Prostate gland (tissue), 2 donors: ENCODE data around the gene SCGN. TPM values are rescaled to one million over a fixed set of nuclear protein-coding genes. Genes with fewer than 3 reads are reported as not detected.

Experiments used
- DNase-seq: peaks from one replicate; pipeline ENCODE4 v3.0.0-alpha.2; 2019; ENCODE audit warnings: low spot score
- H3K27ac ChIP-seq, 2 donors: fragments of 200-600 bp; sonication (generic); 2 replicates each; pipeline ENCODE4 v1.5.1; 2017 to 2019
- H3K27me3 ChIP-seq: fragments of 200-600 bp; sonication (generic); replicated peaks from 2 replicates; pipeline ENCODE4 v1.5.1; 2019; ENCODE audit not compliant: insufficient read depth
- H3K36me3 ChIP-seq, 2 donors: fragments of 200-600 bp; sonication (generic); 1 replicate in 1 of 2; 2 replicates in 1 of 2; pipeline versions ENCODE4 v1.5.1 to v1.8.1; 2017 to 2019
- H3K4me1 ChIP-seq: fragments of 200-600 bp; sonication (generic); replicated peaks from 2 replicates; pipeline ENCODE4 v1.5.1; 2019
- H3K4me3 ChIP-seq, 2 donors: fragments of 200-600 bp; sonication (generic); 2 replicates each; pipeline ENCODE4 v1.5.1; 2017 to 2019
- H3K9me3 ChIP-seq: fragments of 200-600 bp; sonication (generic); 2 replicates; pipeline ENCODE4 v1.5.1; 2017
- POLR2A ChIP-seq: fragments of 450-650 bp; IDR thresholded peaks from one replicate; pipeline ENCODE4 v1.6.1; 2016; ENCODE audit warnings: antibody characterized with exemption, mild to moderate bottlenecking
- POLR2AphosphoS5 ChIP-seq: sonication (generic); formaldehyde crosslinking; IDR thresholded peaks from one replicate; pipeline ENCODE4 v1.6.1; 2017; ENCODE audit warnings: antibody characterized with exemption
- WGBS: methylation state at CpG from one replicate; pipeline ENCODE4 v1.1.5; 2018; 5-methylcytosine and 5-hydroxymethylcytosine counted together
- intact Hi-C: fragments of 100-400 bp; cut with DNase I; formaldehyde crosslinking; loops from one replicate; pipeline ENCODE4 v1.14.2; 2022
- total RNA-seq, 2 donors: library from RNA; depleted of rRNA; stranded (reverse); fragments of >200 nt; gene quantifications; one replicate each; pipeline ENCODE4 v1.1.0, GENCODE V29; 2016
- TF ChIP-seq, protein P1 (sequence below), 4 experiments: fragments of 200-600 bp in 2 of 4; fragments of 450-650 bp in 2 of 4; sonication (generic) in 2 of 4; IDR thresholded peaks; 1 replicate in 3 of 4; 2 replicates in 1 of 4; pipeline ENCODE4 v1.5.1; 2016 to 2019; ENCODE audit warnings: antibody characterized with exemption in 4 of 4, mild to moderate bottlenecking in 2 of 4, moderate library complexity in 2 of 4

SCGN gene
- total RNA-seq, 2 donors from 2014 or later = 2.6 TPM; not detected in 1

DNA sequence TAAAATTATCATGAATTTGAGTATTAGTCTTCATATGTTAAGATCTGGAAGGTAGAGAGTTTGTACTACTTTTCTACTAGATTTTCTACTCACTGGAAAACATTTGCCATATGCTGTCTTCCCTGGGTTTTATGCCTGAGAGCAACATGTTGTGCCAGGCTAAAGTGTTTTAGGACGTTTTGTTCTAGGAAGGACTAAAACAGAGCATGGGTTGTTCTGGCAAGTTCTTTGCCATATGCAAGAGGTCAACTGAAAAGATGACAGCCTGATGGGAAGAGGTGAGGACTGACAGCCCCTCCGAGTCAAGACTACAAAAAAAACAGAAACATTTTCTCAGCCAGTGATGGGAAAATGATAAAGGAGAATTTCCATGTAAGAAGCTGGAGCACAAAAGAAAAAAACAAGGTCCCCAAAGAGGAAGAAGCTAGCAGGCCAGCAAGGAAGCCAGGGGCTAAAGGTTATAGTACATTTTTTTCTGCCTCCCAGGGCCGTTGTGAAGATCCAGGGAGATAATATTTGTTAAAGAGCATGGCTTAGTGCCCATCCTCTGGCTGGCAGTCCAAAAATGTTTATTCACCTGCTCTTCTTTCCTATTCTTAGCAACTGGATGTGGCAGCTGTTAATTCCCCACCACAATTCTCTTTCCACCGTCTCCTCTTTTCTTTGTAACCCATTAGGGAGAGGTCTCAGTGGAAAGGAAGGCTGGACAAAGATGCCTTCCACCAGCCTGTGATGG lies 7.8 kb downstream of the SCGN start:
- DNase-seq = no peak
- WGBS = 9% methylated on average over 4 of the region's 4 CpGs

GRCh38 chr6:25660512-25660911 lies 8.5 kb downstream of the SCGN start:
- no peak overlapping the region for H3K27ac ChIP-seq
- TF ChIP-seq POLR2AphosphoS5 (no peak), POLR2A (no peak)
- TF ChIP-seq, protein P1, sequence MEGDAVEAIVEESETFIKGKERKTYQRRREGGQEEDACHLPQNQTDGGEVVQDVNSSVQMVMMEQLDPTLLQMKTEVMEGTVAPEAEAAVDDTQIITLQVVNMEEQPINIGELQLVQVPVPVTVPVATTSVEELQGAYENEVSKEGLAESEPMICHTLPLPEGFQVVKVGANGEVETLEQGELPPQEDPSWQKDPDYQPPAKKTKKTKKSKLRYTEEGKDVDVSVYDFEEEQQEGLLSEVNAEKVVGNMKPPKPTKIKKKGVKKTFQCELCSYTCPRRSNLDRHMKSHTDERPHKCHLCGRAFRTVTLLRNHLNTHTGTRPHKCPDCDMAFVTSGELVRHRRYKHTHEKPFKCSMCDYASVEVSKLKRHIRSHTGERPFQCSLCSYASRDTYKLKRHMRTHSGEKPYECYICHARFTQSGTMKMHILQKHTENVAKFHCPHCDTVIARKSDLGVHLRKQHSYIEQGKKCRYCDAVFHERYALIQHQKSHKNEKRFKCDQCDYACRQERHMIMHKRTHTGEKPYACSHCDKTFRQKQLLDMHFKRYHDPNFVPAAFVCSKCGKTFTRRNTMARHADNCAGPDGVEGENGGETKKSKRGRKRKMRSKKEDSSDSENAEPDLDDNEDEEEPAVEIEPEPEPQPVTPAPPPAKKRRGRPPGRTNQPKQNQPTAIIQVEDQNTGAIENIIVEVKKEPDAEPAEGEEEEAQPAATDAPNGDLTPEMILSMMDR (IDR thresholded peaks at IDR 0.05) = no peak
- intact Hi-C loops = no loop called here
- H3K9me3 ChIP-seq = no peaks in the 10 kb centered on the region
- no peaks in the 10 kb centered on the region for H3K36me3 ChIP-seq
- H3K27me3 ChIP-seq = no peaks in the 10 kb centered on the region
- no peaks in the 10 kb centered on the region for H3K4me1 ChIP-seq
- H3K4me3 ChIP-seq = no peak overlapping the region
- DNase-seq = no peak

More for the DNA sequence above, 7.8 kb downstream of the SCGN start:
- Histone ChIP-seq H3K4me3 (no peak overlapping the region), H3K27me3 (no peaks in the 10 kb centered on the region), H3K36me3 (no peaks in the 10 kb centered on the region), H3K4me1 (no peaks in the 10 kb centered on the region), H3K9me3 (no peaks in the 10 kb centered on the region), H3K27ac (no peak overlapping the region)
- intact Hi-C loops = no loop called here
- TF ChIP-seq, protein P1 (IDR thresholded peaks at IDR 0.05) = no peak
- TF ChIP-seq POLR2AphosphoS5 (no peak), POLR2A (no peak)

DNA sequence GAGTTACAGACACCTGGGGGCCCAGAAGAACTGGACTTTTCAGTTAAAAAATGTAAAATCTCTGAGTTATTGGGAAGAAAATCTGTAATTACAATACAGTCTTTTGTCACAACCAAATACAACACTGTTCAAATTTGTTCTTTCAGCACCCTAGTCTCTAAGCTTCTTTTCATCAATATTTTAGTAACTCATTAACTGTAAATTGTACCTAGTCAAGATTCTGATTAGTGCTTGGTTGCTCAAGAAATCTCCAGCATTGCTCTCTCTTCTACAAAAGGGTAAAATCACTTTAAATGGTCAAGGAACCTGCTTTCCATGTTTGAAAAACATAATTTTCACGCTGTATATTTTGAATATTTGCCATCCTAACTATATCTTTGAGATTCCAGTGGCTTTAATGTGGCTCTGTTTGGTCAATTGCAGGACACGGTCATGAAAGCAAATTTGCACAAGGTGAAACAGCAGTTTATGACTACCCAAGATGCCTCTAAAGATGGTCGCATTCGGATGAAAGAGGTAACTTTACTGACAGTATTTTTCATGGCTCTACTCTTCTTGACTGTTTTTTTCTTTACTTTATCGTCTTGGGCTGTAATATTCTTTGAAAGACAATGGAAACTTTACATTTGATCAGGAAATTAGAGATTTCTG lies 9.2 kb downstream of the SCGN start:
- H3K27me3 ChIP-seq = no peaks in the 10 kb centered on the region
- H3K4me3 ChIP-seq = no peak overlapping the region
- H3K36me3 ChIP-seq = no peaks in the 10 kb centered on the region
- WGBS = 59% methylated on average over 5 of the region's 5 CpGs
- no peaks in the 10 kb centered on the region for H3K9me3 ChIP-seq
- no peaks in the 10 kb centered on the region for H3K4me1 ChIP-seq
- no peak overlapping the region for H3K27ac ChIP-seq
- DNase-seq = no peak
- TF ChIP-seq, protein P1 (IDR thresholded peaks at IDR 0.05) = no peak
- TF ChIP-seq POLR2AphosphoS5 (no peak), POLR2A (no peak)
- intact Hi-C loops = no loop called here

- 90% methylated on average over 4 of the region's 4 CpGs for WGBS
- intact Hi-C loops = no loop called here
Observed at GRCh38 chr6:25665455-25665854, 13.4 kb downstream of the SCGN start.

More at GRCh38 chr6:25665455-25665854, 13.4 kb downstream of the SCGN start:
- no peaks in the 10 kb centered on the region for H3K4me1 ChIP-seq
- no peak overlapping the region for H3K27ac ChIP-seq
- no peaks in the 10 kb centered on the region for H3K36me3 ChIP-seq
- no peak for DNase-seq
- no peak for TF ChIP-seq POLR2A
- no peak for TF ChIP-seq POLR2AphosphoS5
- TF ChIP-seq, protein P1 (IDR thresholded peaks at IDR 0.05) = no peak
- no peaks in the 10 kb centered on the region for H3K27me3 ChIP-seq
- no peaks in the 10 kb centered on the region for H3K9me3 ChIP-seq
- no peak overlapping the region for H3K4me3 ChIP-seq
